GOT3 (cell line): ENCODE data around the gene DISP1.

Experiments used
- DNase-seq: peaks from one replicate; lab custom pipeline; 2025; ENCODE audit warnings: mixed read lengths; lab: John Stamatoyannopoulos, UW

DISP1 gene, protein sequence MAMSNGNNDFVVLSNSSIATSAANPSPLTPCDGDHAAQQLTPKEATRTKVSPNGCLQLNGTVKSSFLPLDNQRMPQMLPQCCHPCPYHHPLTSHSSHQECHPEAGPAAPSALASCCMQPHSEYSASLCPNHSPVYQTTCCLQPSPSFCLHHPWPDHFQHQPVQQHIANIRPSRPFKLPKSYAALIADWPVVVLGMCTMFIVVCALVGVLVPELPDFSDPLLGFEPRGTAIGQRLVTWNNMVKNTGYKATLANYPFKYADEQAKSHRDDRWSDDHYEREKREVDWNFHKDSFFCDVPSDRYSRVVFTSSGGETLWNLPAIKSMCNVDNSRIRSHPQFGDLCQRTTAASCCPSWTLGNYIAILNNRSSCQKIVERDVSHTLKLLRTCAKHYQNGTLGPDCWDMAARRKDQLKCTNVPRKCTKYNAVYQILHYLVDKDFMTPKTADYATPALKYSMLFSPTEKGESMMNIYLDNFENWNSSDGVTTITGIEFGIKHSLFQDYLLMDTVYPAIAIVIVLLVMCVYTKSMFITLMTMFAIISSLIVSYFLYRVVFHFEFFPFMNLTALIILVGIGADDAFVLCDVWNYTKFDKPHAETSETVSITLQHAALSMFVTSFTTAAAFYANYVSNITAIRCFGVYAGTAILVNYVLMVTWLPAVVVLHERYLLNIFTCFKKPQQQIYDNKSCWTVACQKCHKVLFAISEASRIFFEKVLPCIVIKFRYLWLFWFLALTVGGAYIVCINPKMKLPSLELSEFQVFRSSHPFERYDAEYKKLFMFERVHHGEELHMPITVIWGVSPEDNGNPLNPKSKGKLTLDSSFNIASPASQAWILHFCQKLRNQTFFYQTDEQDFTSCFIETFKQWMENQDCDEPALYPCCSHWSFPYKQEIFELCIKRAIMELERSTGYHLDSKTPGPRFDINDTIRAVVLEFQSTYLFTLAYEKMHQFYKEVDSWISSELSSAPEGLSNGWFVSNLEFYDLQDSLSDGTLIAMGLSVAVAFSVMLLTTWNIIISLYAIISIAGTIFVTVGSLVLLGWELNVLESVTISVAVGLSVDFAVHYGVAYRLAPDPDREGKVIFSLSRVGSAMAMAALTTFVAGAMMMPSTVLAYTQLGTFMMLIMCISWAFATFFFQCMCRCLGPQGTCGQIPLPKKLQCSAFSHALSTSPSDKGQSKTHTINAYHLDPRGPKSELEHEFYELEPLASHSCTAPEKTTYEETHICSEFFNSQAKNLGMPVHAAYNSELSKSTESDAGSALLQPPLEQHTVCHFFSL (N-terminal part only)

DNA sequence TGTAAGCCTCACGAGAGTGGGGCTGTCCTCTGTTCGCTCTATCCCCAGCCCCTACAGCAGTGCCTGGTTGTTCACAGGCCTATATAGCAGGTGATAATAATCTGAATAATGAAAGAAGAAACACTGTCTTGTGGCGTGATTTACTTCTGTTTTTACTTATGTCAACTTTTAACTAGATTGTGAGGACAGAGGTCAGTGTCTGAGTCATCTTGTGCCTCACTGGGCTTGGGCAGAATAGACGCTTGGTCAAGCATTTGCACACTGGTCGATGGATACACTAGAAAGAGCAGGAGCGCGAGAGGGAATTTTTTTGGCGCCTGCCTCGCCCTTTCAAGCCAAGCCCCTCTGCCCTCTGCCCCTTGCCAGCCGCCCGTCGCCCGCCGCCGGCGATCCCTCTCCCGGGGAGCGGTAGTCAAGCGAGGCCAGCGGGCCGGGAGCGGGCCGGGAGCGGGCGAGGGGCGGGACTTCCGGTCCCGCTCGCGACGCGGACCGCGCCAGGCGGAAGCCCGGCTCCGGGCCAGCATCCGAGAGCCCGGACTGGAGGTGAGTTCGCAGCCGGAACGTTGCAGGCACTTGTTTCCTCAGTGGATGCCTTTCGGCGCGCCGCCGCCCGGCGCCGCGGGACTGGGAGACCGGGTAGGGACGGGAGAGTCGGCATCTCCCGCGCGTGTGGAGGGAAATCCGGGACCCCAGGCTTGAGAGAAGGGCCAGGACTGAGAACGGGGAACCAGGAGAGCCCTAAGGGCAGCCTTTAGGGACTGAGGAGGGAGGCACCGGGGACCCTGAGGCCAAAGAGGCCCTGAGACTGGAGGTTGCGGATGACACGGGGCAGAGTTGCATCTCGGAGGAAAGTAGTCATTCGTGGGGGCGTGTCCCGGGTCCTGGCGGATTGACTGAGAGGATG, at the start of gene DISP1:
TSS of gene DISP1 (plus strand) at position 504 of the 904 bp plus-strand sequence. CDS start 127,785 bp downstream, outside the sequence.
- DNase-seq, result peak; percentile 23

DNA sequence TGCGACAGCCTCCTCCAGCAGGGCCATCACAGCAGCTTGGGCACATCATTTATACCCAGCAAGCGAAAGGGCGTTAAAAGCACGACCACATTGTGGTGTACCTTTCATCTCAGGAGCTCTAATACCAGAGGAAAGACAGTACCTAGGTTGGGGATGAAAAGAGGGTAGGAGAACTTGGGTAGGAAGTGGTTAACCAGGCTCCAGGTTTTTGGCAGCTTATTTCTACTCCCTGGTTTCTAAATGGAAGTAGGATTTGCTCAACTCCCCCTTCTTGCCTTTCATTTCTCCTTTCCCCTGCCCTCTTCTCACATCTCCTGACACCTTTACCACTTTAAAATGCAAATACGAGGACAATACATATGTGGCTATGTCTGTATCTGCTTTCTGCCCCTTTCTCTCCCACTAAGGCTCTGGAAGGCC, 47.7 kb upstream of the DISP1 start:
- no peak for DNase-seq

DNA sequence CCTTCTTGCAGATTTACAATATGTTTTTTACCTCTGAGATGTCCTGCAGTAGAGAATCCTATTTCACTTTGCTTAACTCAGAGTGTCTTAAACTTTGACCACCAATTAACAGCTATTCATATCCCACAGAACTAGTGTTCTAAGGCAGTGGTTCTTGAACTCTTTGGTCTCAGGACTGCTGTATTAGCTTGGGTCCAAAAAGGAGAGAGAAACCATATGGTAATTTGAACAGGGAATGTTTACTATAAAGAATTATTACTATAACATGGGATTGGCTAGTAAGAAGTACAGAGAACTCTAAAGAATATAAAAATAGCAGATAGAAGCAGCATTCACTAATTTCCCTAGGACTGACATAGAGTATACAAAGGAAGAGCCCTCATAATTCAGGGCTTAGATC, 46.2 kb upstream of the DISP1 start:
- no peak for DNase-seq

DNA sequence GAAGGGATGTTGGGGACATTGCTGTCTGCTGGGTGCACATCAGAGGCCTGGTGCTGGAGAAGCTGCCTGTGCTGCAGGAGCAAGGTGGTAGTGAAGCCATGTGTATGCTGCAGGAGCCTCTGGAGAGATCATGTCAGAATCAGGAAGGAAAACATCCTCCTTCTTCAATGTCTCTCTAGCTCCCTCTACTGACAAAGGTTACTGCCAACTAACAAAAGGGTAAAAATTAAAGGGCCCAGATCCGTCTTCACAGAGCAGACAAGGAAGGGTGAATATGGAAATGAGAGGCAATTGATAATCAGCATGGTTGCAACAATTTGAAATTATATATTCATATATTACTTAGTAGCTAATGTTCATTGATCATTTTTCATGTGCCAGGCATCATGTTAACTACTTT, 45.7 kb upstream of the DISP1 start:
- DNase-seq, result no peak

DNA sequence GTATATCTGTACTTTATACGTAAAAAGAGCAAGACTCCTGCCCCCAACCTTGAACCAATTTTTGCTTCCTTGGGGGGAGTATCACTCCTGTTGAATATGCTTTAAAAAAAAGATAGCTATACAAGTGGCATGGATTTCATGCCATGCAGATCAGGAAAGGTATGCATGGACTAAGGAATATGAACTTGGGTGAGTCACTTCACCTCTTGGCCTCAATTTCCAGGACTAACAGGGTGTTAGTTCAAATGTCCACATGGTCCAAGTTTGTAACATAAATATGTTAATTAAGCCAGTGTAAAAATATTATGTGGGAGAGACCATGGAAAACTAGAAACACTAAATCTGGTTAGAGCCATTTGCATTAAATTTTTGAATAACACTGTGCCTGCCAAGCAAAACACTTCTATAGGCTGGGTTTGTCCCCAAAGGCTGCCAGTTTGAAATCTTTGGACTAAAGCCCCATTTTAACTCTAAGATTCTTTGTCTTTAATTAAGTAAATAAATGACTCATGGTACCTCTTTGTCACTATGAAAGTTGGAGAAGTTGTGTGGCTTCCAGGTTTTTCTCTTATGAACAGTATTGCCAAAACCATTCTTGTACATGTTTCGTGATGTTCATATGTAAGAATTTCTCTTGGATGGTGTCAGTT, 44.7 kb upstream of the DISP1 start:
- DNase-seq, result no peak

DNA sequence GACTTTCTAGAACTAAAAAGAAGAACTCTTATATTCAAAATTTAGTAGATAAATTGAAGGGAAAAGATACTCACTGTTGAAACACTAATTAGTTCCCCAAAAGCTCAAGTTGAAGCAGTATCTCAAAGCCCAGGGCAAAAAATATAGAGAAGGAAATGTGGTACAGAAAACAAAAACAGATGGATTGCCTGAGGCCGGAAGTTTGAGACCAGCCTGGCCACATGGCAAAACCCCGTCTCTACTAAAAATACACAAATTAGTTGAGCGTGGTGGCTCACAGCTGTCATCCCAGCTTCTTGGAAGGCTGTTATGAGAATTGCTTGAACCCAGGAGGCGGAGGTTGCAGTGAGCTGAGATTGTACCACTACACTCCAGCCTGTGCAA, 41.9 kb upstream of the DISP1 start:
- no peak for DNase-seq

DNA sequence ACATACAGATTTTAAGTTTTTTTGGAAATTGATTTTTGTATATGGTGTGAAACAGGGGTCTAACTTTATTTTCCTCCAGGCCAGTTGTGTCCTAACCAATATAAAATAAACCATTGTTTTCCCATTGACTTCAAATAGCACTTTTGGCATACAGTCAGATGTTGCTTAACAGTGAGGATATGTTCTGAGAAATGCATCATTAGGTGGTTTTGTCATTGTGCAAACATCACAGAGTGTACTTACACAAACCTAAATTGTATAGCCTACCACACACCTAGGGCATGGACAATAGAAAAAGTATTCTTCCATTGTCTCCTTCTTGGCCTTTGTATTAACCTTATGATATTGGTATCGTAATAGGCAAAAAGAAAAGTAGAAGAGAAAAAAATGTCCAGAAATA, 37.4 kb upstream of the DISP1 start:
- no peak for DNase-seq

DNA sequence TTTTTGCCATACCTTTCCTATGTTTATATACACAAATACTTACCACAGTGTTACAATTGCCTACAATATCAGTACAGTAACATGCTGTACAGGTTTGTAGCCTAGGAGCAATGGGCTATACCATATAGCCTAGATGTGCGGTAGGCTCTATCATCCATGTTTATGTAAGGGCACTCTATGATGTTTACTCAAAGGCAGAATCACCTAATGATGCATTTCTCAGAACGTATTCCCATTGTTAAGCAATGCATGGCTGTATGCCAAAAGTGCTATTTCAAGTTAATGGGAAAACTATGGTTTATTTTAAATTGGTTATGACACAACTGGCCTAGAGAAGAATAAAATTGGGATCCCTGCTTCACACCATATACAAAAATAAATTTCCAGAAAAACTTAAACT, 36.9 kb upstream of the DISP1 start:
- DNase-seq, result no peak

DNA sequence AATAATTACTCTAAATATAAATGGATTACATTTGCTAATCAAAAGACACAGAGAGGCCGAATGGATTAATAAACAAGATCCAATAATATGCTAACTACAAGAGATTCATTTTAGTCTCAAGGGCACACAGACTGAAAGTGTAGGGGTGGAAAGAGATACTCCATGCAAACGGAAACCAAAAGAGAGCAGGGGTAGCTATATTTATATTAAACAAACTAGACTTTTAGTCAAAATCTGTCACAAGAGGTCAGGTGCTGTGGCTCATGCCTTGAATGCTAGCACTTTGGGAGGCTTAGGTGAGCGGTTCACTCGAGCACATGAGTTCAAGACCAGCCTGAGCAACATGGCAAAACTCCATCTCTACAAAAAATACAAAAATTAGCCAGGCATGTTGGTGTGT, 33.6 kb upstream of the DISP1 start:
- no peak for DNase-seq

DNA sequence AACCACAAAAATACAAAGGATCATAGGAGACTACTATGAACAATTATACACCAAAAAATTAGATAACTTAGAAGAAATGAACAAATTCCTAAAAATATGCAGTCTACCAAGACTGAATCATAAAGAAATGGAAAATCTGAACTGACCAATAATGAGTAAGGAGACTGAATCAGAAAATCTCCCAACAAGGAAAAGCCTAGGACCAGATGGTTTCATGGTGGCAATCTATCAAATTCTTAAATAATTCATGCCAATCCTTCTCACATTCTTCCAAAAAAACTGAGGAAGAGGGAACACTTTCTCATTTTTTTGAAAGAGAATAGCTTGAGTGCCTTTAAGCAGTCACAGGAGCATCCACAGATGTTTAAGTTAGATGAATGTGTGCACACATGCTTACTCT, 31.8 kb upstream of the DISP1 start:
- no peak for DNase-seq

DNA sequence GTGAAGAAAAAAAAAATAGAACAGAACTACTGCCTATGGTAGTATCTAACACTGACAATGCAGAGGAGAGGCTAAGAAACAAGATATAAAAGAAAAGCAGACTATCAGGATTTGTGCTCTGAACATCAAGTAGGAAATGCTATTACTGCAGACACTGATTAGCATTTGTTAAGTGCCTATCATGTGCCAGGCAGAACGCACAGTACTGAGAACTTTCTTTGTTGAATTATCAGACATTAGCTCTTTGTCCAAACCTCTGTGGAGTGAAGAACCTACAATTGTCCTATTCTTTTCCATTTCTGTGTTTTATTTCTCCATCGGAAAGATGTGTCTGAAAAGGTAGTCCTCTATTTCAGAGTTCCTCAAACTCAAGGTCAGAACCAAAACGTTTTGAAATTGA, 30.5 kb upstream of the DISP1 start:
- DNase-seq, result no peak

DNA sequence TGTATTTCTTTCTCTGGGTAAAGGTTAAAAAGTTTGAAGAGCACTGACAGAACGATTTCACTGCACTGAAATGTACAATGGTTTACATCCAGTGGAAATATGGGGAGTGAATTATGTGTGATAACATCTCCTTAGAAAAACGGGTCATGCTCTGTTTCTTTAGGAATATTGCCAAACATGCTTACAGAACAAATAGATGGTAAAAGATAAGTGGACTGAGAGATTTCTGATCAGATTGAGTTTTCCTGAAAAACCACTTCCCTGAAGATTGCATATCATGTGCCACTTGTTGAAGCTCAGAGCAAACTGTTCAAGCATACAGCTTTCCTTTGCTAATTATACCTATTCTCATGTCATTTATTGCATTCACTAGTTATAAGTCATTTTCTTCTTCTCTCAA, 29.9 kb upstream of the DISP1 start:
- no peak for DNase-seq

DNA sequence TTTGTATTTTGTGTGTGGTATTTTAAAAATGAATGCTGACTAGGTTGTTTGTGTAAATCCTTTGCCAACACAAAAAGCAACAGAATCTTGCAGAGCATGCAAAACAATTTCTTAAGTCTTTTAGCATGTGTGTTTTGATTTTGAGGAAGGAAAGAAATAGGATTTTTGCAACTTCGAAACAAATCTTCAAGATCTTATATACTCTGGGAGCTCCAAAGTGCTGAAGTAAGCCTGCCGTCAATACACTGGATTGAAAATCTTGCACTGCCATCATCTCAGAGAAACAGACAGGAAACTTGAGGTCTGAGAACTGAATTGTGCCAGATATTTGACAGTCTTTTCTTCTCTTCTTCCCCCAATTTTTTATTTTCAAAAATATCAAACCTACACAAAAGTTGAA, 29.3 kb upstream of the DISP1 start:
- DNase-seq, result no peak

DNA sequence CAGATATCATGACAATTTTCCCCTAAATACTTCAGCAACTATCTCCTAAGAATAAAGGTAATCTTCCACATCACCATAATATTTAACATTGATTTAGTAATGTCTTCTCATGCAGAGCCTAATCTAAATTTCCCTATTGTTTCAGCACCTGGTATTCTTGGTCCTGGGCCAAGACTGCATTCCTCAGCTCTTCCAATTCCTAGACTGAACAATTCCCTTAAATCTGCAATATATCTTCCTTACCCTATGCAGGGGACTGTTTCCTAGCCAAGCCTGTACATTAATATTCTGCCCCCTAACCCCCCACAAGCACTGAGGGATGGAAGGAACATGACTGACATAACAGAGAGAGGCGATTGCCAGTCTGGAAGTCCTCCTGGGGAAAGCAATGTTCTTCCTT, 28.7 kb upstream of the DISP1 start:
- no peak for DNase-seq

DNA sequence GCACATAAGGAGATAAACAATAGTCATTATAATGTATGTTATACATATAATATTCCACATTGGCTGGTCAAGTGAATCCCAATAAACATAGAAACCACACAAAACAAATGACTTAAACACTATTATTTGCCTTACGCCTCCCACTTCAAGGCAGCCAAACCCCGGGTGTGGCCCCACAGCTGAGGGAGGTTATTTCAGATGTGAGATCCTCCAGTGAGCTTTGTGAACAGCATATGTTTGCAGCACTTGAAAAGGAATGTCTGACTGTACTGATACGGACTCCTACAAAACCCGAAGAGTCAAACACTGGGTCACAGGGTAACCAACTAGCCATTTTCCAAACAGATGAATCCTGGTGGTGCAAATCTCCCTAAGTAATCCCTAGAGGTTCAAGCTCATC, 27.1 kb upstream of the DISP1 start:
- DNase-seq, result no peak

DNA sequence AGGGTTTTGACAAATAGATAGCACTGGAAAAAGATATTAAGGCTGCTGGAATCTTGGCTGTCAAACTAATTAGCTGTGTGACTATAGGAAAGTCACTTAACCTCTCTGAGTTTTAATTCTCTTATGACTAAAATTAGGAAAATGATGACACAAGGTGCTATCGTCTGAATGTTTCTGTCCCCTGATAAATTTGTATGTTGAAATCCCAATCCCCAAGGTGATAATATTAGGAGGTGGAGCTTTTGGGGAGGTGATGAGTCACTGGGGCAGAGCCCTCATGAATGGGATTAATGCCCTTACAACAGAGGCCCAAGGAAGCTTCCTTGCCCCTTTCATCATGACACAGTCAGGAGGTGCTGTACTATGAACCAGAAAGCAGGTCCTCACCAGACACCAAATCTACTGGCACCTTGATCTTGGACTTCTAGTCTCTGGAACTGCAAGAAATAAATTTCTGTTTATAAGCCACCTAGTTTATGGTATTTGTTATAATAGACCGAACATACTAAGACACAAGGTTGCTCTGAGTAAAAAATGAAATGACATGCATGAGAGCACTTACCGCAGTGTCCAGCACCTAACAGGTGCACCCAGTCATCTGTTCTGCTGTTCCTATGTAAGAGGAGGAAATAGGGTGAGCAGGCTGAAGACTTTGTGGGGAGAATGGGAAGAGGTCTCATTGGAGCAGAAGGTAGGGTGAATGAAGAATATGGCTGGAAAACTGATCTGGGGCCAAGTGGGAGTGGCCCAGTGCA, 26.3 kb upstream of the DISP1 start:
- DNase-seq, result no peak

DNA sequence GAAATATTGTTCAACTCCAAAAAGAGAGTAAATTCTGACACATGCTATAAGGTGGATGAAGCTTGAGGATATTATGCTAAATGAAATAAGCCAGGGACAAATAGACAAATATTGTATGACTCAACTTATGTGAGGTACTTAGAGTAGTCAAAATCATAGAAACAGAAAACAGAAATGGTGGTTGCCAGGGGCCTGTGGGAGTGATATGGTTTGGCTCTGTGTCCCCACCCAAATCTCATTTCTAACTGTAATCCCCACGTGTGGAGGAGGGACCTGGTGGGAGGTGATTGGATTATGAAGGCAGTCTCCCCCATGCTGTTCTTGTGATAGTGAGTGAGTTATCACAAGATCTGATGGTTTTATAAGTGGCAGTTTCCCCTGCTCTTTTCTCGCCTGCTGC, 24.7 kb upstream of the DISP1 start:
- DNase-seq, result no peak

DNA sequence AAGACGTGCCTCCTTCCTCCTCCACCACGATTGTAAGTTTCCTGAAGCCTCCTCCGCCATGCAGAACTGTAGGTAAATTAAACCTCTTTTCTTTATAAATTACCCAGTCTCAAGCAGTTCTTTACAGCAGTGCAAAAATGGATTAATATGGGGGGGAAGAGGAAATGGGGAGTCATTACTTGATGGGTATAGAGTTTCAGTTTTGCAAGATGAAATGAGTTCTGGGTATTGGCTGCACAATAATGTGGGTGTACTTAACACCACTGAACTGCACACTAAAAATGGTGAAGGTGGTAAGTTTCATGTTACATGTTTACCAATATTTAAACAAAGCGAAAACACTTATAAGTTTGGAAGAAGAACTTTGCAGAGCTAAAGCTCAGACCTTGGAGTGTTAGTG, 24.3 kb upstream of the DISP1 start:
- no peak for DNase-seq

DNA sequence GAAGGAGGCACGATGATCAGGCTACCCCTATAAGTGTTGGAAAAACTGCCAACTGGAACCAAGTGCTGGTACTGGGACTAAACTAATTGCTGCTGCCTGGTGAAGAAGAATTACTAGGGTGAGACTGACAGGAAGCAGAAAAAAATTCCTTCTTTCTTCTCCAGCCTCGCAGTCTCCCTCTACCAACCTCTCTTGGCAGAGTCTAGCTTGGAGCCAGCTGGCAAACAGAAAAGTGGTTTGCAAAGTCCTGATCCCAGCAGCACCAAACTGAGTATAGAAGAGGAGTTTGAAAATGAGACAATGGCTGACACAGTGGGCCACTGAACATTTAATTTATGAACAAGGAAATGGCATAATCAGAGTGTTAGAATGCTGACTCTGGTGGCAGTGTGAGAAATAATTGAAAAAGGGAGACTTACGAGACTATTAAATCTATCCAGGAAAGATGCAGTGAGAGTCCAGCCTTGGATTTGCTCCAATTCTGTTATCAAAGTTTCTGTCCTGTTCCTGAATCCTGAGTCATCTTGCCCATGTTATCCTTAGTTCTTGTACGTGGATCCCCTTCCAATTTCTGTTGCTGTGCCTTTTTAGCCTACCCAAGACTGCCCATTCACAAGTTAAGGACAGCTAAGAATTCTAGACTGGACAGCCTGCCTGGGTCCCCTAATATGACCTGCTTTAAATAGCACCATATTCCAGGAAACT, 23.7 kb upstream of the DISP1 start:
- no peak for DNase-seq
